ENCODE results near the gene PDLIM7. TPM values are rescaled to one million over a fixed set of nuclear protein-coding genes. Genes with fewer than 3 reads are reported as not detected.

Gene PDLIM7
- total RNA-seq, 1 donor from 2014 or later, result 113 TPM

GRCh38 chr5:177540438-177540837, 43.0 kb upstream of the PDLIM7 start:
- Mint-ChIP-seq H3K9me3 (ENCODE audit: low read depth) (no peaks in the 10 kb centered on the region), H3K4me3 (ENCODE audit: low read depth) (no peak overlapping the region), H3K27ac (no peak overlapping the region), H3K4me1 (ENCODE audit: low read depth) (peaks cover 1% of the 10 kb centered on the region), H3K36me3 (ENCODE audit: insufficient read depth) (peaks cover 11% of the 10 kb centered on the region), H3K27me3 (no peaks in the 10 kb centered on the region)
- no peak for TF ChIP-seq CTCF (IDR thresholded peaks at IDR 0.05; ENCODE audit: unreplicated experiment)
- no peak for DNase-seq (ENCODE audit: low spot score, unreplicated experiment)

- DNase-seq (ENCODE audit: low spot score, unreplicated experiment), result no peak
- no peak for TF ChIP-seq CTCF (IDR thresholded peaks at IDR 0.05; ENCODE audit: unreplicated experiment)
- no peaks in the 10 kb centered on the region for H3K9me3 Mint-ChIP-seq (ENCODE audit: low read depth)
- no peaks in the 10 kb centered on the region for H3K27me3 Mint-ChIP-seq
- H3K4me1 Mint-ChIP-seq (ENCODE audit: low read depth), result peaks cover 1% of the 10 kb centered on the region
- H3K36me3 Mint-ChIP-seq (ENCODE audit: insufficient read depth), result peaks cover 11% of the 10 kb centered on the region
- no peak overlapping the region for H3K27ac Mint-ChIP-seq
- no peak overlapping the region for H3K4me3 Mint-ChIP-seq (ENCODE audit: low read depth)
Observed at GRCh38 chr5:177539411-177539810, 42.0 kb upstream of the PDLIM7 start.

GRCh38 chr5:177538876-177539275, 41.5 kb upstream of the PDLIM7 start:
- H3K4me1 Mint-ChIP-seq (ENCODE audit: low read depth), result peaks cover 1% of the 10 kb centered on the region
- no peaks in the 10 kb centered on the region for H3K9me3 Mint-ChIP-seq (ENCODE audit: low read depth)
- no peak for DNase-seq (ENCODE audit: low spot score, unreplicated experiment)
- TF ChIP-seq CTCF (IDR thresholded peaks at IDR 0.05; ENCODE audit: unreplicated experiment), result no peak
- H3K4me3 Mint-ChIP-seq (ENCODE audit: low read depth), result no peak overlapping the region
- H3K36me3 Mint-ChIP-seq (ENCODE audit: insufficient read depth), result peaks cover 12% of the 10 kb centered on the region
- H3K27me3 Mint-ChIP-seq, result no peaks in the 10 kb centered on the region
- no peak overlapping the region for H3K27ac Mint-ChIP-seq

- Mint-ChIP-seq H3K4me3 (ENCODE audit: low read depth) (no peak overlapping the region), H3K27me3 (no peaks in the 10 kb centered on the region), H3K9me3 (ENCODE audit: low read depth) (no peaks in the 10 kb centered on the region), H3K36me3 (ENCODE audit: insufficient read depth) (peaks cover 15% of the 10 kb centered on the region), H3K4me1 (ENCODE audit: low read depth) (peaks cover 1% of the 10 kb centered on the region), H3K27ac (no peak overlapping the region)
- TF ChIP-seq CTCF (IDR thresholded peaks at IDR 0.05; ENCODE audit: unreplicated experiment), result no peak
- DNase-seq (ENCODE audit: low spot score, unreplicated experiment), result no peak
Observed at GRCh38 chr5:177537389-177538361, 40.3 kb upstream of the PDLIM7 start.

- peaks cover 17% of the 10 kb centered on the region for H3K36me3 Mint-ChIP-seq (ENCODE audit: insufficient read depth)
- H3K4me1 Mint-ChIP-seq (ENCODE audit: low read depth), result peaks cover 1% of the 10 kb centered on the region
- TF ChIP-seq CTCF (IDR thresholded peaks at IDR 0.05; ENCODE audit: unreplicated experiment), result no peak
- no peaks in the 10 kb centered on the region for H3K9me3 Mint-ChIP-seq (ENCODE audit: low read depth)
- H3K4me3 Mint-ChIP-seq (ENCODE audit: low read depth), result no peak overlapping the region
- DNase-seq (ENCODE audit: low spot score, unreplicated experiment), result no peak
- H3K27me3 Mint-ChIP-seq, result no peaks in the 10 kb centered on the region
- H3K27ac Mint-ChIP-seq, result no peak overlapping the region
Observed at GRCh38 chr5:177536386-177536785, 39.0 kb upstream of the PDLIM7 start.

Data from progenitor cell of endocrine pancreas (in vitro differentiated cells).